ENCODE measurements around the gene MCM9.

DNA sequence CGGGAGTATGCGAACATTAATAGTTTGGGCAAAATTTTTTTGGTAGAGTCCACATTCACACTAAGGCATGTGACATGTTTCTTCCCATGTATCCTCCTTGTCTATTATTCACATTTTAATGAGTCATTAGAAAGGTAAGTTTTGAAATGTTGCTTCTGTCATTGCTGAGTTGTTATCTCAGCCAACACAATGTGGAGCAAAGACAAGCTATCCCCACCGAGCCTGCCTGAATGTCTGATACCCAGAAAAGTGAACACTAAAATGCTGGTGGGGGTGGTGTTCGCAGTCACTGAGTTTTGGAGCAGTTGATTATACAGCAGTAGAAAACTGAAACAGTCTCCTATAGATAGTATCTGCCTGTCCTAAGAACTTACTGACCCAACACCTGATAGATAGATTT lies 109.3 kb downstream of the MCM9 start:
- TF ChIP-seq, protein P1, sequence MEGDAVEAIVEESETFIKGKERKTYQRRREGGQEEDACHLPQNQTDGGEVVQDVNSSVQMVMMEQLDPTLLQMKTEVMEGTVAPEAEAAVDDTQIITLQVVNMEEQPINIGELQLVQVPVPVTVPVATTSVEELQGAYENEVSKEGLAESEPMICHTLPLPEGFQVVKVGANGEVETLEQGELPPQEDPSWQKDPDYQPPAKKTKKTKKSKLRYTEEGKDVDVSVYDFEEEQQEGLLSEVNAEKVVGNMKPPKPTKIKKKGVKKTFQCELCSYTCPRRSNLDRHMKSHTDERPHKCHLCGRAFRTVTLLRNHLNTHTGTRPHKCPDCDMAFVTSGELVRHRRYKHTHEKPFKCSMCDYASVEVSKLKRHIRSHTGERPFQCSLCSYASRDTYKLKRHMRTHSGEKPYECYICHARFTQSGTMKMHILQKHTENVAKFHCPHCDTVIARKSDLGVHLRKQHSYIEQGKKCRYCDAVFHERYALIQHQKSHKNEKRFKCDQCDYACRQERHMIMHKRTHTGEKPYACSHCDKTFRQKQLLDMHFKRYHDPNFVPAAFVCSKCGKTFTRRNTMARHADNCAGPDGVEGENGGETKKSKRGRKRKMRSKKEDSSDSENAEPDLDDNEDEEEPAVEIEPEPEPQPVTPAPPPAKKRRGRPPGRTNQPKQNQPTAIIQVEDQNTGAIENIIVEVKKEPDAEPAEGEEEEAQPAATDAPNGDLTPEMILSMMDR (conservative IDR thresholded peaks at IDR 0.05; ENCODE audit: low read depth, low read length): no peak
- TF ChIP-seq POLR2A (IDR thresholded peaks at IDR 0.05; ENCODE audit: low read depth, low read length): no peak
- TF ChIP-seq MAFK (IDR thresholded peaks at IDR 0.05; ENCODE audit: low read depth, low read length): no peak
- no peak for TF ChIP-seq RAD21 (IDR thresholded peaks at IDR 0.05; ENCODE audit: low read length)
- no peak for TF ChIP-seq RFX5 (IDR thresholded peaks at IDR 0.05; ENCODE audit: low read depth, low read length)
- TF ChIP-seq SMC3 (IDR thresholded peaks at IDR 0.05; ENCODE audit: low read depth, low read length): no peak
- TF ChIP-seq FOS (IDR thresholded peaks at IDR 0.05; ENCODE audit: low read depth, low read length): no peak
- no peak for TF ChIP-seq CHD1 (IDR thresholded peaks at IDR 0.05; ENCODE audit: low read depth, low read length)
- no peak for TF ChIP-seq MXI1 (IDR thresholded peaks at IDR 0.05; ENCODE audit: borderline replicate concordance, low read depth, low read length)
- no peak for TF ChIP-seq RCOR1 (IDR thresholded peaks at IDR 0.05; ENCODE audit: insufficient replicate concordance, low read length)
- no peak for TF ChIP-seq CEBPB (IDR thresholded peaks at IDR 0.05; ENCODE audit: low read depth, low read length)

Data from IMR-90 (cell line).